CD4-positive, alpha-beta T cell treated with Interferon alpha-2 for 1 hour (primary cell): Measurements from ENCODE around the gene PACS2.

Experiments used
- DNase-seq, 2 donors: peaks; one replicate each; pipeline ENCODE4 v3.0.0-alpha.2; 2020 to 2022

The PACS2 gene

GRCh38 chr14:105425823-105426247, 111.3 kb downstream of the PACS2 start:
- no peak for DNase-seq

GRCh38 chr14:105426416-105427130, 112.0 kb downstream of the PACS2 start:
- DNase-seq, result no peak

- no peak for DNase-seq
These were observed 112.9 kb downstream of the PACS2 start for GRCh38 chr14:105427412-105427811.

- no peak for DNase-seq
These were observed 113.5 kb downstream of the PACS2 start for GRCh38 chr14:105427936-105428485.

GRCh38 chr14:105430042-105430441, 115.5 kb downstream of the PACS2 start:
- no peak for DNase-seq

- DNase-seq, result no peak
These were observed 116.0 kb downstream of the PACS2 start for GRCh38 chr14:105430565-105430964.

- no peak for DNase-seq
These were observed 116.7 kb downstream of the PACS2 start for GRCh38 chr14:105431256-105431655.

GRCh38 chr14:105432657-105433056, 118.1 kb downstream of the PACS2 start:
- no peak for DNase-seq

- DNase-seq, result no peak
These were observed 118.6 kb downstream of the PACS2 start for GRCh38 chr14:105433161-105433605.

GRCh38 chr14:105436402-105436801, 121.9 kb downstream of the PACS2 start:
- DNase-seq, result no peak

GRCh38 chr14:105436891-105437722, 122.6 kb downstream of the PACS2 start:
- no peak for DNase-seq

GRCh38 chr14:105437723-105438500, 123.4 kb downstream of the PACS2 start:
- DNase-seq, result no peak

- DNase-seq, result no peak
These were observed 124.6 kb downstream of the PACS2 start for GRCh38 chr14:105439179-105439578.

- no peak for DNase-seq
These were observed 125.4 kb downstream of the PACS2 start for GRCh38 chr14:105439710-105440553.

- no peak for DNase-seq
These were observed 126.0 kb downstream of the PACS2 start for GRCh38 chr14:105440554-105440900.

GRCh38 chr14:105440992-105441391, 126.4 kb downstream of the PACS2 start:
- DNase-seq, result no peak

GRCh38 chr14:105442125-105442524, 127.6 kb downstream of the PACS2 start:
- DNase-seq, result no peak

- DNase-seq, result no peak
These were observed 128.3 kb downstream of the PACS2 start for GRCh38 chr14:105442834-105443233.

- DNase-seq, result no peak
These were observed 130.3 kb downstream of the PACS2 start for GRCh38 chr14:105444859-105445258.

- no peak for DNase-seq
These were observed 130.7 kb downstream of the PACS2 start for GRCh38 chr14:105445290-105445689.

- DNase-seq, result no peak
These were observed 131.6 kb downstream of the PACS2 start for GRCh38 chr14:105445901-105446845.
